Psoas muscle (tissue), 8 donors: ENCODE results near the gene PRSS57. TPM values are rescaled to one million over a fixed set of nuclear protein-coding genes. Genes with fewer than 3 reads are reported as not detected.

Source experiments
- ATAC-seq, 4 donors: fragments of 200-7000 bp; cut with Tn5 transposase; one replicate each; pipeline ENCODE4 v1.9.1; 2020; ENCODE audit warnings: moderate library complexity in 3 of 4, mild to moderate bottlenecking in 2 of 4
- DNase-seq, 2 donors: peaks; one replicate each; pipeline ENCODE4 v3.0.0-alpha.2; 2020
- H3K27ac ChIP-seq: fragments of 200-600 bp; one replicate; pipeline ENCODE4 v1.8.0; 2022
- H3K27me3 ChIP-seq, 3 donors: fragments of 200-600 bp in 1 of 3; one replicate each; pipeline versions ENCODE4 v1.6.1 to v1.8.0; 2013 to 2022; ENCODE audit warnings: low read length in 2 of 3, mild to moderate bottlenecking in 2 of 3, moderate library complexity in 1 of 3; ENCODE audit not compliant: insufficient read depth in 3 of 3
- H3K36me3 ChIP-seq, 2 donors: fragments of 200-600 bp in 1 of 2; one replicate each; pipeline versions ENCODE4 v1.6.1 to v1.8.0; 2013 to 2022; ENCODE audit warnings: low read depth in 1 of 2, mild to moderate bottlenecking in 1 of 2, moderate library complexity in 1 of 2; ENCODE audit not compliant: insufficient read depth in 1 of 2
- H3K4me1 ChIP-seq: fragments of 200-600 bp; one replicate; pipeline ENCODE4 v1.8.0; 2022
- H3K4me3 ChIP-seq: fragments of 200-600 bp; one replicate; pipeline ENCODE4 v1.8.0; 2022; ENCODE audit warnings: mild to moderate bottlenecking
- H3K9me3 ChIP-seq: fragments of 200-600 bp; one replicate; pipeline ENCODE4 v1.8.0; 2022
- WGBS, 3 donors: extraction: QIAGEN DNeasy Blood & Tissue Kit; methylation state at CpG; one replicate each; pipeline versions ENCODE4 v1.1.6 to v1.1.7; 2013; 5-methylcytosine and 5-hydroxymethylcytosine counted together
- intact Hi-C, 2 donors: fragments of 100-400 bp; cut with DNase I; formaldehyde crosslinking; loops; one replicate each; pipeline versions ENCODE4 v1.11.0 to v1.14.2; 2022
- polyA plus RNA-seq, 3 donors: library from polyadenylated mRNA; stranded (reverse); fragments of 200-250 nt; gene quantifications; one replicate each; pipeline ENCODE4 v1.2.3, GENCODE V29; 2013
- total RNA-seq, 4 donors: library from RNA; stranded (reverse); fragmentation: NEBNext Ultra II Directional in 2 of 4; extraction: Animal tissue kit (Norgen Biotek cat#: 25700) in 2 of 4; gene quantifications; one replicate each; pipeline versions ENCODE4 v1.2.1 to v1.2.4, GENCODE V29; 2021 to 2023
- TF ChIP-seq, protein P1 (sequence below): fragments of 200-600 bp; IDR thresholded peaks from one replicate; pipeline ENCODE4 v1.8.0; 2022; ENCODE audit warnings: antibody characterized with exemption
- donor health status: healthy with polysubstance abuse.
- donor health status: DM: no; HTN: no; CAD: no; lungs with moderate emphysema.
- donor health status: Bipolar disorder and iron deficiency.
- donor health status: healthy.
- donor health status: DM: yes; HTN: yes; CAD: no.
- donor health status: DM: no; HTN: no; CAD: no.
- donor health status: DM: no; HTN: no; CAD: no.
- donor health status: DM: yes; HTN: yes; CAD: no.

The PRSS57 gene
- total and polyA plus RNA-seq, 7 donors: 0.05 to 0.25 TPM; not detected in 5

- Histone ChIP-seq H3K27me3 (no peaks in the 10 kb centered on the region), H3K36me3 (peaks cover 8 to 66% of the 10 kb centered on the region in 2 donors), H3K27ac (no peak overlapping the region), H3K4me3 (no peak overlapping the region), H3K4me1 (no peaks in the 10 kb centered on the region), H3K9me3 (no peaks in the 10 kb centered on the region)
- DNase-seq (no peak), ATAC-seq (no peak)
- 82 to 87% (median 84%) methylated on average over 28 to 29 of the region's 29 CpGs for WGBS, 3 donors
- intact Hi-C loops: no loop called here
- TF ChIP-seq, protein P1, sequence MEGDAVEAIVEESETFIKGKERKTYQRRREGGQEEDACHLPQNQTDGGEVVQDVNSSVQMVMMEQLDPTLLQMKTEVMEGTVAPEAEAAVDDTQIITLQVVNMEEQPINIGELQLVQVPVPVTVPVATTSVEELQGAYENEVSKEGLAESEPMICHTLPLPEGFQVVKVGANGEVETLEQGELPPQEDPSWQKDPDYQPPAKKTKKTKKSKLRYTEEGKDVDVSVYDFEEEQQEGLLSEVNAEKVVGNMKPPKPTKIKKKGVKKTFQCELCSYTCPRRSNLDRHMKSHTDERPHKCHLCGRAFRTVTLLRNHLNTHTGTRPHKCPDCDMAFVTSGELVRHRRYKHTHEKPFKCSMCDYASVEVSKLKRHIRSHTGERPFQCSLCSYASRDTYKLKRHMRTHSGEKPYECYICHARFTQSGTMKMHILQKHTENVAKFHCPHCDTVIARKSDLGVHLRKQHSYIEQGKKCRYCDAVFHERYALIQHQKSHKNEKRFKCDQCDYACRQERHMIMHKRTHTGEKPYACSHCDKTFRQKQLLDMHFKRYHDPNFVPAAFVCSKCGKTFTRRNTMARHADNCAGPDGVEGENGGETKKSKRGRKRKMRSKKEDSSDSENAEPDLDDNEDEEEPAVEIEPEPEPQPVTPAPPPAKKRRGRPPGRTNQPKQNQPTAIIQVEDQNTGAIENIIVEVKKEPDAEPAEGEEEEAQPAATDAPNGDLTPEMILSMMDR: no peak
Observed at GRCh38 chr19:648305-648704, 46.9 kb downstream of the PRSS57 start.

DNA sequence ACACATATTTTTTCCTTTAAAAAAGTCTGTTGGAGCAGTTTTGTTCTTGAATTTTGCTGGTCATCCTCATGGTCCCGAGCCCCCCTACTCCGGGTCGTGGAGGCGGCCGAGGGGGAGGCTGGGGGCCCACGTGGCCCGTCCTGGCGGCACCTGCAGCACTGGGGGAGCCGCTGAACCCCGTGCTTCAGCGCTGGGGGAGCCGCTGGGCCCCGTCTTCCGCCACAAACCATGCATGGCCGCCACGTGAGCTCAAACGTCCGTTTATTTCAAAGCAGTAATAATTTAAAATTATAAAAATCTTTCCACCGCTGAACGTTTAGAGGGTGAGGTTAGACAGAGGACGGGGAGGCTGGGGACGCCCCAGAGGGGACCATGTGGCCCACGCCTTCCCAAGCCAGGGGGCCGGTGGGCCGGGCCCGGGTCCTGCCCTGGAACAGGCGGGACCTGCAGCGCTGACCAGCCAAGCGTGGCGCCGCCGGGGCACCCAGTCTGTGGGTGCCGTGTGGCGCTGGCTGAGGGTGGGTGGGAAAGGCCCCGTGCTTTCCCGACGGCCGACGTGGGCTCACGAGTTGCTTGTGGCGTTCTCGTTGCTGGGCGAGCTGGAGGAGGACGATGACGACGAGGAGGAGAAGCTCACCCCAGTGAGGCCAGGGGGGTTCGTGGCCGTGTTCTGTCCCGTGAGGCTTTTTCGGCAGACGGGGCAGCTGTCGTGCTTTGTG, 47.5 kb downstream of the PRSS57 start:
- ATAC-seq: no peak
- no peak for DNase-seq
- Histone ChIP-seq H3K27ac (no peak overlapping the region), H3K36me3 (peaks cover 8 to 62% of the 10 kb centered on the region in 2 donors), H3K27me3 (no peaks in the 10 kb centered on the region), H3K4me1 (no peaks in the 10 kb centered on the region), H3K4me3 (no peak overlapping the region), H3K9me3 (no peaks in the 10 kb centered on the region)
- intact Hi-C loops: no loop called here
- WGBS, 3 donors: 89 to 92% (median 91%) methylated on average over 50 to 52 of the region's 52 CpGs
- TF ChIP-seq, protein P1: no peak

- DNase-seq: peak in 1 of 2 donors; percentile 13
- intact Hi-C loops: no loop called here
- no peak for ATAC-seq
- H3K36me3 ChIP-seq: peaks cover 8 to 55% of the 10 kb centered on the region in 2 donors
- TF ChIP-seq, protein P1: no peak
- 91 to 94% (median 91%) methylated on average over 48 of the region's 48 CpGs for WGBS, 3 donors
- no peak overlapping the region for H3K27ac ChIP-seq
- H3K4me3 ChIP-seq: no peak overlapping the region
- H3K4me1 ChIP-seq: no peaks in the 10 kb centered on the region
- no peaks in the 10 kb centered on the region for H3K27me3 ChIP-seq
- no peaks in the 10 kb centered on the region for H3K9me3 ChIP-seq
Observed at GRCh38 chr19:646779-647565, 48.3 kb downstream of the PRSS57 start.

DNA sequence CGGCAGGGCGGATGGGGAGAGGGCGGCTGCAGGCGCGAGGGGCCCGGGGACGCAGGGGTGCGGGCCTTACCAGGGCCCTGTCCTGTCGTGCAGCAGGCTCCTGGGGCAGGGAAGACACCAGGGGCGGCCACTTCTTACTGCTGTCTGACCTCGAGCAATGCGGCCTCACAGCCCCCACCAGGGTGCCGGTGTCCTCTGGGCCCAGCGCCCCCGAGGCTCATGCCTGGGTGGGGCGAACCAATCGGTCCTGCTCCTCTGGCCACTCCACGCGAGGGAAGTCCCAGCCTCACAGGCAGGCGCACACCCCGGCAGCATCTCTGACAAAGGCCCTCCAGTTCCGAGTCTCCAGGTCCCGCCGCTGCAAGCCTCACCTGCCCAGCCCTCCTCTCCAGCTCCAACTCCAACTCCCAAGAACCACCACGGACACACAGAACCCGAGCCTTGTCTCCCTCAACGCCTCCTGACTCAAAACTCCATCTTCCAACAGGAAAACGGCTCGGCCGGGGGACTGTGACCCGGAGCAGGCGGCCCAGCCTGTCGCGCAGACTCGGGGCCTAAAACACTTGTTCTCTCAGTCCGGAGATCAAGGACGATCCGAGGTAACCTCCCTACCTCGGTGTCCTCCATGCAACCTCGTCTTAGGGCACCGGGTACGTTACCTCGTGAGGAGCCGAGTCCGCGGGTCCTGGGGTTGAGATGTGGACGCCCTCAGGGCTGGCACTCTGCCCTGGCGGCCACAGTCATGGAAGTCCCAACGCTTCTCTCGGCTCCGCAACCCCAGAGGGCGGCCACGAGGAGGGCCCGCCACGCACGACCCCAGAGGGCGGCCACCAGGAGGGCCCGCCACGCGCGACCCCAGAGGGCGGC, 49.1 kb downstream of the PRSS57 start:
- TF ChIP-seq, protein P1: no peak
- Histone ChIP-seq H3K27me3 (no peaks in the 10 kb centered on the region), H3K4me1 (no peaks in the 10 kb centered on the region), H3K4me3 (no peak overlapping the region), H3K27ac (no peak overlapping the region), H3K36me3 (peaks cover 8 to 46% of the 10 kb centered on the region in 2 donors), H3K9me3 (no peaks in the 10 kb centered on the region)
- WGBS, 3 donors: 92 to 94% (median 93%) methylated on average over 60 to 62 of the region's 62 CpGs
- ATAC-seq: peak in 1 of 4 donors; percentile 18
- intact Hi-C loops: no loop called here
- peak in 1 of 2 donors; percentile 18 for DNase-seq
